DMS153 treated with DMSO at 0.1 percent for 48 hours (cell line): Measurements from ENCODE around the gene PTPN2.
"Not testable (repeated sequence)": the region's sequence is repeated elsewhere in the genome, so short reads cannot be mapped to it uniquely, and the experiment has no call there.

Experiments
- DNase-seq: peaks from one replicate; lab custom pipeline; 2025; ENCODE audit not compliant: unreplicated experiment; lab: John Stamatoyannopoulos, UW

PTPN2 gene

GRCh38 chr18:12883684-12884405 is at the start of gene PTPN2:
Gene PTPN2 (minus strand): TSS chr18:12884237. CDS start chr18:12884141, 96 bp downstream.
- DNase-seq, result peak; percentile 30

GRCh38 chr18:12933327-12933726 is 49.3 kb upstream of the PTPN2 start:
- no peak for DNase-seq

- no peak for DNase-seq
Measured at GRCh38 chr18:12930908-12931307, 46.9 kb upstream of the PTPN2 start.

GRCh38 chr18:12930376-12930775 is 46.3 kb upstream of the PTPN2 start:
- no peak for DNase-seq

- DNase-seq, result no peak
Measured at GRCh38 chr18:12929477-12930083, 45.5 kb upstream of the PTPN2 start.

GRCh38 chr18:12928641-12929040 is 44.6 kb upstream of the PTPN2 start:
- no peak for DNase-seq

GRCh38 chr18:12928206-12928605 is 44.2 kb upstream of the PTPN2 start:
- DNase-seq, result no peak

- DNase-seq, result no peak
Measured at GRCh38 chr18:12924616-12925015, 40.6 kb upstream of the PTPN2 start.

GRCh38 chr18:12922266-12922665 is 38.2 kb upstream of the PTPN2 start:
- no peak for DNase-seq

GRCh38 chr18:12921178-12921577 is 37.1 kb upstream of the PTPN2 start:
- no peak for DNase-seq

GRCh38 chr18:12911929-12912703 is 28.1 kb upstream of the PTPN2 start:
- DNase-seq, result no peak

- no peak for DNase-seq
Measured at GRCh38 chr18:12911025-12911928, 27.2 kb upstream of the PTPN2 start.

GRCh38 chr18:12908706-12909105 is 24.7 kb upstream of the PTPN2 start:
- no peak for DNase-seq

GRCh38 chr18:12907258-12907925 is 23.4 kb upstream of the PTPN2 start:
- DNase-seq, result no peak

- no peak for DNase-seq
Measured at GRCh38 chr18:12906773-12907172, 22.7 kb upstream of the PTPN2 start.

- DNase-seq, result no peak
Measured at GRCh38 chr18:12906119-12906518, 22.1 kb upstream of the PTPN2 start.

GRCh38 chr18:12904012-12904516 is 20.0 kb upstream of the PTPN2 start:
- DNase-seq, result no peak

- DNase-seq, result not testable (repeated sequence)
Measured at GRCh38 chr18:12901208-12901607, 17.2 kb upstream of the PTPN2 start.

- not testable (repeated sequence) for DNase-seq
Measured at GRCh38 chr18:12896784-12897333, 12.8 kb upstream of the PTPN2 start.

GRCh38 chr18:12895626-12896025 is 11.6 kb upstream of the PTPN2 start:
- no peak for DNase-seq
